H9 (cell line): Measurements from ENCODE around the gene METTL8. TPM values are rescaled to one million over a fixed set of nuclear protein-coding genes. Genes with fewer than 3 reads are reported as not detected.

Experiments used
- DNase-seq: peaks from one replicate; pipeline ENCODE4 v3.0.0-alpha.2; 2017
- H2AFZ ChIP-seq: one replicate; pipeline ENCODE4 v1.6.1; 2013; ENCODE audit warnings: mild to moderate bottlenecking, low read length, control low read depth, moderate library complexity
- H2AK5ac ChIP-seq: 2 replicates; pipeline ENCODE4 v1.6.1; 2013; ENCODE audit warnings: low read length, control low read depth, mixed read lengths; ENCODE audit not compliant: insufficient read length
- H2BK120ac ChIP-seq: one replicate; pipeline ENCODE4 v1.6.1; 2013; ENCODE audit warnings: low read depth, mild to moderate bottlenecking, low read length, control low read depth, inconsistent platforms; ENCODE audit not compliant: poor library complexity, severe bottlenecking
- H2BK12ac ChIP-seq: 2 replicates; pipeline ENCODE4 v1.6.1; 2013; ENCODE audit warnings: low read length, control low read depth, mixed read lengths, low read depth; ENCODE audit not compliant: insufficient read length
- H2BK15ac ChIP-seq: 2 replicates; pipeline ENCODE4 v1.6.1; 2013; ENCODE audit warnings: low read depth, low read length, control low read depth
- H2BK20ac ChIP-seq: one replicate; pipeline ENCODE4 v1.6.1; 2013; ENCODE audit warnings: low read depth, mild to moderate bottlenecking, low read length, control low read depth, inconsistent platforms; ENCODE audit not compliant: poor library complexity, severe bottlenecking
- H2BK5ac ChIP-seq: 2 replicates; pipeline ENCODE4 v1.6.1; 2013; ENCODE audit warnings: low read length, control low read depth, mixed read lengths; ENCODE audit not compliant: insufficient read length
- H3K14ac ChIP-seq: 2 replicates; pipeline ENCODE4 v1.6.1; 2013; ENCODE audit warnings: low read length, control low read depth; ENCODE audit not compliant: insufficient read depth
- H3K18ac ChIP-seq: 2 replicates; pipeline ENCODE4 v1.6.1; 2013; ENCODE audit warnings: low read depth, mild to moderate bottlenecking, mixed read lengths, low read length, control low read depth; ENCODE audit not compliant: insufficient read length
- H3K23ac ChIP-seq: 2 replicates; pipeline ENCODE4 v1.6.1; 2013; ENCODE audit warnings: low read length, control low read depth, mixed read lengths, low read depth; ENCODE audit not compliant: insufficient read length
- H3K23me2 ChIP-seq: 2 replicates; pipeline ENCODE4 v1.6.1; 2013; ENCODE audit warnings: low read depth, mild to moderate bottlenecking, mixed read lengths, low read length, control low read depth; ENCODE audit not compliant: insufficient read length, poor library complexity, severe bottlenecking
- H3K27ac ChIP-seq: 2 replicates; pipeline ENCODE4 v1.5.1; 2013; ENCODE audit warnings: low read length, control low read depth, mixed read lengths, low read depth; ENCODE audit not compliant: insufficient read length
- H3K27me3 ChIP-seq: 2 replicates; pipeline ENCODE4 v1.6.1; 2013; ENCODE audit warnings: low read length, control low read depth, inconsistent platforms; ENCODE audit not compliant: insufficient read depth
- H3K4ac ChIP-seq: 2 replicates; pipeline ENCODE4 v1.6.1; 2013; ENCODE audit warnings: low read depth, mild to moderate bottlenecking, control low read depth, inconsistent platforms, low read length, moderate library complexity
- H3K4me1 ChIP-seq: 2 replicates; pipeline ENCODE4 v1.6.1; 2013; ENCODE audit warnings: low read length, control low read depth, inconsistent platforms; ENCODE audit not compliant: insufficient read depth
- H3K4me2 ChIP-seq: 2 replicates; pipeline ENCODE4 v1.6.1; 2013; ENCODE audit warnings: low read length, control low read depth, mixed read lengths; ENCODE audit not compliant: insufficient read length, insufficient read depth
- H3K56ac ChIP-seq: 2 replicates; pipeline ENCODE4 v1.6.1; 2013; ENCODE audit warnings: low read depth, mild to moderate bottlenecking, mixed read lengths, low read length, control low read depth; ENCODE audit not compliant: insufficient read length
- H3K79me1 ChIP-seq: 2 replicates; pipeline ENCODE4 v1.6.1; 2013; ENCODE audit warnings: low read depth, mild to moderate bottlenecking, moderate library complexity, low read length, control low read depth, inconsistent platforms; ENCODE audit not compliant: insufficient read depth, poor library complexity, severe bottlenecking
- H3K79me2 ChIP-seq: 2 replicates; pipeline ENCODE4 v1.6.1; 2013; ENCODE audit warnings: low read length, control low read depth, inconsistent platforms; ENCODE audit not compliant: insufficient read depth
- H3K9ac ChIP-seq: 2 replicates; pipeline ENCODE4 v1.6.1; 2013; ENCODE audit warnings: low read length, control low read depth, mixed read lengths; ENCODE audit not compliant: insufficient read length; ENCODE audit errors: extremely low read depth
- H3K9me3 ChIP-seq: one replicate; pipeline ENCODE4 v1.6.1; 2013; ENCODE audit warnings: low read depth, low read length, inconsistent platforms; ENCODE audit not compliant: control insufficient read depth
- H3T11ph ChIP-seq: one replicate; pipeline ENCODE4 v1.6.1; 2013; ENCODE audit warnings: mild to moderate bottlenecking, low read length, control low read depth, inconsistent platforms
- H4K20me1 ChIP-seq: one replicate; pipeline ENCODE4 v1.6.1; 2013; ENCODE audit not compliant: control insufficient read depth, insufficient read length, insufficient read depth
- H4K5ac ChIP-seq: 2 replicates; pipeline ENCODE4 v1.6.1; 2013; ENCODE audit warnings: low read depth, mild to moderate bottlenecking, mixed read lengths, low read length, control low read depth; ENCODE audit not compliant: insufficient read length
- H4K8ac ChIP-seq: replicated peaks from 2 replicates; pipeline ENCODE4 v1.6.1; 2013; ENCODE audit warnings: low read length, control low read depth, mixed read lengths, low read depth; ENCODE audit not compliant: insufficient read length
- H4K91ac ChIP-seq: 2 replicates; pipeline ENCODE4 v1.6.1; 2013; ENCODE audit warnings: low read depth, mild to moderate bottlenecking, moderate library complexity, mixed read lengths, low read length, control low read depth; ENCODE audit not compliant: insufficient read length
- H3K27ac Mint-ChIP-seq, 3 experiments: 2 replicates in 2 of 3; 3 replicates in 1 of 3; pipeline ENCODE4 v1.8.0; 2020 to 2021; ENCODE audit warnings: mixed read lengths in 3 of 3, mild to moderate bottlenecking in 1 of 3, moderate library complexity in 1 of 3
- H3K27me3 Mint-ChIP-seq: 2 replicates; pipeline ENCODE4 v1.8.0; 2021; ENCODE audit warnings: low read depth, mild to moderate bottlenecking, moderate library complexity, mixed read lengths
- H3K36me3 Mint-ChIP-seq, 3 experiments: 2 replicates in 2 of 3; 3 replicates in 1 of 3; pipeline ENCODE4 v1.8.0; 2020 to 2021; ENCODE audit warnings: low read depth in 3 of 3, mixed read lengths in 3 of 3; ENCODE audit not compliant: insufficient read depth in 1 of 3
- H3K4me1 Mint-ChIP-seq, 2 experiments: 2 replicates each; pipeline ENCODE4 v1.8.0; 2020; ENCODE audit warnings: mixed read lengths in 2 of 2
- H3K4me3 Mint-ChIP-seq, 2 experiments: 2 replicates in 1 of 2; 3 replicates in 1 of 2; pipeline ENCODE4 v1.8.0; 2020 to 2021; ENCODE audit warnings: mild to moderate bottlenecking in 2 of 2, mixed read lengths in 2 of 2, moderate library complexity in 1 of 2
- H3K9me3 Mint-ChIP-seq, 2 experiments: 2 replicates in 1 of 2; 3 replicates in 1 of 2; pipeline ENCODE4 v1.8.0; 2020; ENCODE audit warnings: mild to moderate bottlenecking in 2 of 2, mixed read lengths in 2 of 2, moderate library complexity in 1 of 2
- CTCF ChIP-seq: fragments of 200-600 bp; sonication (generic); conservative IDR thresholded peaks from 3 replicates; pipeline ENCODE4 v1.8.0; 2021; ENCODE audit warnings: antibody characterized with exemption, mild to moderate bottlenecking
- WGBS: extraction: QIAGEN DNeasy Blood & Tissue Kit; methylation state at CpG from one replicate; pipeline ENCODE4 v1.1.7; 2013; ENCODE audit warnings: missing lambda C conversion rate, low lambda C conversion rate, mixed read lengths; ENCODE audit not compliant: insufficient read length; ENCODE audit errors: extremely low coverage; 5-methylcytosine and 5-hydroxymethylcytosine counted together
- total RNA-seq: library from RNA; stranded (reverse); gene quantifications from 2 replicates; pipeline ENCODE4 v1.2.1, GENCODE V29; 2021

METTL8 gene
- total RNA-seq, 1 experiment from 2014 or later, result 40.9 TPM

DNA sequence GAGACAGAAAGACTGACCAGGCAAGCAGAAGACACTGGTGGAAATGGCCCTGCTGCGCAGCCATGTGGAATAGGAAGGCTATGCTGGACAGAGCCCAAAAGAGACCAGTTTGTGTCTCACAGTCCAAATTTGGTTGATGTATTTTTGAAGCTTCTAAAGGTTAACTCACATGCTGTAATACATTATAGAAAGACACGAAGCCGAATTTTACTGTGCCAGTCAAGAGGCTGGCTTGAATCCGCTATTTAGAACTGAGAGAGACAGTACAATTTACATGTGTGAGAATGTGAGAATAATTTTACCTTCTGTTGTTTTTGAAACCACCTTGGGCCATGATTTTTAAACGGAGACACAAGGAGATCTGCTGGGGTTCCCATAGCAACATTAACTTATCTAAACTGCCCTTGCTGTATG lies 113.6 kb downstream of the METTL8 start:
- H2BK15ac ChIP-seq, result no peak overlapping the region
- DNase-seq, result no peak
- no peaks in the 10 kb centered on the region for H3K9me3 Mint-ChIP-seq
- peaks cover 72 to 75% of the 10 kb centered on the region in 2 experiments for H3K4me1 Mint-ChIP-seq
- no peaks in the 10 kb centered on the region for H3K27me3 Mint-ChIP-seq
- H4K20me1 ChIP-seq, result no peaks in the 10 kb centered on the region
- H3K79me1 ChIP-seq, result no peaks in the 10 kb centered on the region
- H4K5ac ChIP-seq, result no peak overlapping the region
- no peak overlapping the region for H2AK5ac ChIP-seq
- H3K23ac ChIP-seq, result no peak overlapping the region
- TF ChIP-seq CTCF, result no peak
- H3K56ac ChIP-seq, result no peak overlapping the region
- no peak overlapping the region for H3K18ac ChIP-seq
- no peak overlapping the region for H3K14ac ChIP-seq
- H3K79me2 ChIP-seq, result no peaks in the 10 kb centered on the region
- H4K8ac ChIP-seq, result no peak overlapping the region
- no peak overlapping the region for H3K4ac ChIP-seq
- H2BK20ac ChIP-seq, result no peak overlapping the region
- no peak overlapping the region for H4K91ac ChIP-seq
- H2BK12ac ChIP-seq, result no peak overlapping the region
- H3K27me3 ChIP-seq, result no peaks in the 10 kb centered on the region
- H3T11ph ChIP-seq, result no peak overlapping the region
- H3K23me2 ChIP-seq, result no peaks in the 10 kb centered on the region
- peak overlapping the region in 2 of 3 experiments; percentile 35 to 100; a peak in 3 of 7 replicates for H3K27ac Mint-ChIP-seq
- H2BK5ac ChIP-seq, result no peak overlapping the region
- peak overlapping the region; percentile 97 for H3K27ac ChIP-seq
- no peaks in the 10 kb centered on the region for H3K9me3 ChIP-seq
- no peak overlapping the region for H2AFZ ChIP-seq
- no CpG with 5 or more reads among the region's 5 CpGs for WGBS
- H3K4me2 ChIP-seq, result no peak overlapping the region
- H3K4me1 ChIP-seq, result peaks cover 17% of the 10 kb centered on the region; the same call in 1 of the 2 replicates
- H2BK120ac ChIP-seq, result no peak overlapping the region
- no peak overlapping the region for H3K9ac ChIP-seq
- H3K4me3 Mint-ChIP-seq, result no peak overlapping the region; a peak in 1 of 5 replicates
- H3K36me3 Mint-ChIP-seq, result peaks cover 9 to 23% (median 13%) of the 10 kb centered on the region in 3 experiments
